ENCODE results near the gene SORCS2. TPM values are rescaled to one million over a fixed set of nuclear protein-coding genes. Genes with fewer than 3 reads are reported as not detected.

The SORCS2 gene
- total RNA-seq, 4 donors from 2014 or later: 2.0 to 7.4 (median 3.6) TPM

GRCh38 chr4:7278071-7278765 is 85.9 kb downstream of the SORCS2 start:
- TF ChIP-seq POLR2AphosphoS5 (IDR thresholded peaks at IDR 0.05): no peak
- TF ChIP-seq, protein P1, sequence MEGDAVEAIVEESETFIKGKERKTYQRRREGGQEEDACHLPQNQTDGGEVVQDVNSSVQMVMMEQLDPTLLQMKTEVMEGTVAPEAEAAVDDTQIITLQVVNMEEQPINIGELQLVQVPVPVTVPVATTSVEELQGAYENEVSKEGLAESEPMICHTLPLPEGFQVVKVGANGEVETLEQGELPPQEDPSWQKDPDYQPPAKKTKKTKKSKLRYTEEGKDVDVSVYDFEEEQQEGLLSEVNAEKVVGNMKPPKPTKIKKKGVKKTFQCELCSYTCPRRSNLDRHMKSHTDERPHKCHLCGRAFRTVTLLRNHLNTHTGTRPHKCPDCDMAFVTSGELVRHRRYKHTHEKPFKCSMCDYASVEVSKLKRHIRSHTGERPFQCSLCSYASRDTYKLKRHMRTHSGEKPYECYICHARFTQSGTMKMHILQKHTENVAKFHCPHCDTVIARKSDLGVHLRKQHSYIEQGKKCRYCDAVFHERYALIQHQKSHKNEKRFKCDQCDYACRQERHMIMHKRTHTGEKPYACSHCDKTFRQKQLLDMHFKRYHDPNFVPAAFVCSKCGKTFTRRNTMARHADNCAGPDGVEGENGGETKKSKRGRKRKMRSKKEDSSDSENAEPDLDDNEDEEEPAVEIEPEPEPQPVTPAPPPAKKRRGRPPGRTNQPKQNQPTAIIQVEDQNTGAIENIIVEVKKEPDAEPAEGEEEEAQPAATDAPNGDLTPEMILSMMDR (IDR thresholded peaks at IDR 0.05): no peak
- TF ChIP-seq POLR2A (IDR thresholded peaks at IDR 0.05): no peak
- no peak for TF ChIP-seq EP300 (IDR thresholded peaks at IDR 0.05)
- H3K4me3 ChIP-seq: no peak overlapping the region
- ATAC-seq: no peak
- H3K36me3 ChIP-seq: no peaks in the 10 kb centered on the region
- H3K4me1 ChIP-seq: peaks cover 0 to 13% (median 0%) of the 10 kb centered on the region in 3 donors
- H3K9me3 ChIP-seq: no peaks in the 10 kb centered on the region
- 94 to 100% methylated on average over 1 to 7 of the region's 14 CpGs for WGBS, 2 donors (ENCODE audit: low coverage in 1 of 2)
- no peaks in the 10 kb centered on the region for H3K27me3 ChIP-seq
- H3K27ac ChIP-seq: no peak overlapping the region

GRCh38 chr4:7278981-7279380 is 86.6 kb downstream of the SORCS2 start:
- Histone ChIP-seq H3K4me1 (peaks cover 0 to 13% (median 0%) of the 10 kb centered on the region in 3 donors), H3K27me3 (no peaks in the 10 kb centered on the region), H3K9me3 (no peaks in the 10 kb centered on the region), H3K27ac (no peak overlapping the region), H3K4me3 (no peak overlapping the region), H3K36me3 (no peaks in the 10 kb centered on the region)
- no peak for TF ChIP-seq POLR2A (IDR thresholded peaks at IDR 0.05)
- TF ChIP-seq, protein P1 (IDR thresholded peaks at IDR 0.05): no peak
- 63% methylated on average over 1 to 2 of the region's 4 CpGs for WGBS, 2 donors (ENCODE audit: low coverage in 1 of 2)
- ATAC-seq: no peak

- Histone ChIP-seq H3K4me3 (no peak overlapping the region), H3K9me3 (no peaks in the 10 kb centered on the region), H3K27ac (no peak overlapping the region), H3K27me3 (no peaks in the 10 kb centered on the region), H3K4me1 (peaks cover 0 to 13% (median 0%) of the 10 kb centered on the region in 3 donors), H3K36me3 (no peaks in the 10 kb centered on the region)
- no peak for ATAC-seq
- 84 to 100% methylated on average over 1 to 5 of the region's 6 CpGs for WGBS, 2 donors (ENCODE audit: low coverage in 1 of 2)
- TF ChIP-seq, protein P1 (IDR thresholded peaks at IDR 0.05): no peak
- TF ChIP-seq POLR2A (IDR thresholded peaks at IDR 0.05) (no peak), EP300 (IDR thresholded peaks at IDR 0.05) (no peak), POLR2AphosphoS5 (IDR thresholded peaks at IDR 0.05) (no peak)
Observed at GRCh38 chr4:7279902-7280301, 87.6 kb downstream of the SORCS2 start.

DNA sequence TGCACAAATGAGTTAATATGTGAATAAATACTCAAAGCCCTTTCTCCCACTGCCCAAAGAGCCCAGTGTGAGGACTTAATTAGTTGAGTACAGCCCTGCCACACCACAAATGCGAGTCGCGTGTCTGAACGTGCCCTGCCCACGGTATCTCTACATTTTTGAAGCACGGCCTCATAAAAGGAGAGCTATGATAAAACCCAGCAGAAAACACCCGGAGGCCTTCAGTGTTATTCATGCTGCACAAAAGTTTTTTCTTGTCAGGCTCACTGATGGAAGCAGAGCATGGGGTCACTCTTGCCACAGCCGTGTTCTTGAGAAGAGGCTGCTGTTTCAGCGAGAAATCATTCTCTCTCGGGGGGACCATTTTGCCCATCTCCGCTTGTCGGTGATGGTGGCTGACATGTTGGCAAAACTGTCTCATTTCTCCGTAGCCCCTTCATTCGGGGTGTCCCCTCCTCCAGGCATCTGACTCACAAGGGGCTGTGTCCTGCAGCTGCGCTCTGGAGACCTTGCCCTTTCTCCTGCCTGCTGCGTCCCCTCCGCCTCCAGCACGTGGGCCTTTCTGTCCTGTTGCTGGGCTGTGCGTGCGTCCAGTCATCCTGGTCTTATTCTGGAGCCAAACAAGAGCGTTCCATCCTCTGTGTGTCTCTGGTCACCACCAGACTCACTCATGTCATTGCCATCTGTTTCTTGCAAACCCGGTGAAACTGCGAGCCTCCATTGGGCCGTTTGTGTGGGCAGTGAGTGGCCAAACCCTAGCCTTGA is 88.8 kb downstream of the SORCS2 start:
- TF ChIP-seq EP300 (IDR thresholded peaks at IDR 0.05) (no peak), POLR2AphosphoS5 (IDR thresholded peaks at IDR 0.05) (no peak), POLR2A (IDR thresholded peaks at IDR 0.05) (no peak)
- TF ChIP-seq, protein P1 (IDR thresholded peaks at IDR 0.05): no peak
- H3K4me3 ChIP-seq: no peak overlapping the region
- no peaks in the 10 kb centered on the region for H3K27me3 ChIP-seq
- no peaks in the 10 kb centered on the region for H3K9me3 ChIP-seq
- H3K27ac ChIP-seq: no peak overlapping the region
- peaks cover 0 to 21% (median 2%) of the 10 kb centered on the region in 3 donors for H3K4me1 ChIP-seq
- no peaks in the 10 kb centered on the region for H3K36me3 ChIP-seq
- ATAC-seq: no peak
- WGBS, 2 donors (ENCODE audit: low coverage in 1 of 2): 77 to 83% methylated on average over 15 to 19 of the region's 24 CpGs
